Left forelimb (tissue), 1 donor: ENCODE results near the gene TXLNB.
"Not testable (repeated sequence)": the region's sequence is repeated elsewhere in the genome, so short reads cannot be mapped to it uniquely, and the experiment has no call there.

Source experiments
- DNase-seq: peaks from one replicate; pipeline ENCODE4 v3.0.0-alpha.2; 2018; ENCODE audit warnings: low spot score

TXLNB gene

GRCh38 chr6:139308936-139309603 lies 17.3 kb upstream of the TXLNB start:
- DNase-seq = no peak

GRCh38 chr6:139308286-139308916 lies 16.6 kb upstream of the TXLNB start:
- no peak for DNase-seq

- DNase-seq = no peak
Observed at GRCh38 chr6:139306291-139306981, 14.6 kb upstream of the TXLNB start.

- no peak for DNase-seq
Observed at GRCh38 chr6:139303185-139303584, 11.4 kb upstream of the TXLNB start.

GRCh38 chr6:139297921-139298320 lies 6.1 kb upstream of the TXLNB start:
- no peak for DNase-seq

- DNase-seq = no peak
Observed at GRCh38 chr6:139296927-139297326, 5.1 kb upstream of the TXLNB start.

GRCh38 chr6:139295901-139296300 lies 4.1 kb upstream of the TXLNB start:
- DNase-seq = no peak

GRCh38 chr6:139294090-139294489 lies 2.3 kb upstream of the TXLNB start:
- DNase-seq = no peak

- DNase-seq = not testable (repeated sequence)
Observed at GRCh38 chr6:139293230-139293629, 1.4 kb upstream of the TXLNB start.

GRCh38 chr6:139290787-139291311 lies 949 bp downstream of the TXLNB start:
- no peak for DNase-seq

GRCh38 chr6:139289233-139289632 lies 2.6 kb downstream of the TXLNB start:
- DNase-seq = no peak

- DNase-seq = no peak
Observed at GRCh38 chr6:139288496-139289040, 3.2 kb downstream of the TXLNB start.

GRCh38 chr6:139287868-139288267 lies 3.9 kb downstream of the TXLNB start:
- no peak for DNase-seq

GRCh38 chr6:139286438-139286837 lies 5.4 kb downstream of the TXLNB start:
- DNase-seq = not testable (repeated sequence)

GRCh38 chr6:139285590-139285989 lies 6.2 kb downstream of the TXLNB start:
- DNase-seq = no peak

GRCh38 chr6:139284789-139285188 lies 7.0 kb downstream of the TXLNB start:
- no peak for DNase-seq

GRCh38 chr6:139282684-139283083 lies 9.1 kb downstream of the TXLNB start:
- no peak for DNase-seq

GRCh38 chr6:139278190-139278589 lies 13.6 kb downstream of the TXLNB start:
- no peak for DNase-seq

GRCh38 chr6:139277587-139277986 lies 14.2 kb downstream of the TXLNB start:
- no peak for DNase-seq

- no peak for DNase-seq
Observed at GRCh38 chr6:139277161-139277560, 14.6 kb downstream of the TXLNB start.

GRCh38 chr6:139275279-139276055 lies 16.3 kb downstream of the TXLNB start:
- no peak for DNase-seq

- DNase-seq = no peak
Observed at GRCh38 chr6:139271056-139271455, 20.7 kb downstream of the TXLNB start.
